Stimulated activated CD4-positive, alpha-beta T cell treated with anti-CD3 and anti-CD28 coated beads, Interleukin-1b, Interleukin-23, amount 100 ng/mL, for 48 hours (primary cell): ENCODE results near the gene PAK1IP1.
A peak's percentile ranks its signal among the peaks of the same experiment; 100 is the strongest.
"Not testable (repeated sequence)": the region's sequence is repeated elsewhere in the genome, so short reads cannot be mapped to it uniquely, and the experiment has no call there.

Experiments used
- DNase-seq: peaks from one replicate; pipeline ENCODE4 v3.0.0-alpha.2; 2020

Gene PAK1IP1

GRCh38 chr6:10694302-10695085, at the start of gene PAK1IP1, which contains the start of gene C6orf52:
PAK1IP1 (plus strand) TSS chr6:10694972; CDS start chr6:10694986, 14 bp downstream.
C6orf52 (minus strand) TSS chr6:10694616; CDS start chr6:10687550, 7,066 bp downstream.
- DNase-seq, result peak; percentile 92

- DNase-seq, result peak; percentile 19
Observed at GRCh38 chr6:10655508-10656055, 39.2 kb upstream of the PAK1IP1 start.

GRCh38 chr6:10658910-10659698, 35.7 kb upstream of the PAK1IP1 start:
- DNase-seq, result no peak

GRCh38 chr6:10659699-10660348, 34.9 kb upstream of the PAK1IP1 start:
- no peak for DNase-seq

GRCh38 chr6:10660431-10661191, 34.2 kb upstream of the PAK1IP1 start:
- DNase-seq, result not testable (repeated sequence)

- no peak for DNase-seq
Observed at GRCh38 chr6:10662207-10662606, 32.6 kb upstream of the PAK1IP1 start.

GRCh38 chr6:10662742-10663141, 32.0 kb upstream of the PAK1IP1 start:
- no peak for DNase-seq

- not testable (repeated sequence) for DNase-seq
Observed at GRCh38 chr6:10665595-10665994, 29.2 kb upstream of the PAK1IP1 start.

- DNase-seq, result no peak
Observed at GRCh38 chr6:10668126-10668917, 26.4 kb upstream of the PAK1IP1 start.

GRCh38 chr6:10676403-10676802, 18.4 kb upstream of the PAK1IP1 start:
- DNase-seq, result no peak

GRCh38 chr6:10678456-10678855, 16.3 kb upstream of the PAK1IP1 start:
- DNase-seq, result no peak

- DNase-seq, result no peak
Observed at GRCh38 chr6:10681795-10682194, 13.0 kb upstream of the PAK1IP1 start.

- DNase-seq, result no peak
Observed at GRCh38 chr6:10682355-10682988, 12.3 kb upstream of the PAK1IP1 start.

- no peak for DNase-seq
Observed at GRCh38 chr6:10684618-10685017, 10.2 kb upstream of the PAK1IP1 start.

GRCh38 chr6:10685092-10685915, 9.5 kb upstream of the PAK1IP1 start:
- no peak for DNase-seq

GRCh38 chr6:10686901-10687300, 7.9 kb upstream of the PAK1IP1 start:
- DNase-seq, result no peak

GRCh38 chr6:10687582-10687981, 7.2 kb upstream of the PAK1IP1 start:
- no peak for DNase-seq

- DNase-seq, result no peak
Observed at GRCh38 chr6:10690651-10691445, 3.9 kb upstream of the PAK1IP1 start.

- no peak for DNase-seq
Observed at GRCh38 chr6:10692965-10693538, 1.7 kb upstream of the PAK1IP1 start.
